COLO668 (cell line): Measurements from ENCODE around the gene PKP1.

ENCODE experiments used
- DNase-seq: peaks from one replicate; lab custom pipeline; 2025; ENCODE audit not compliant: unreplicated experiment; lab: John Stamatoyannopoulos, UW

PKP1 gene

GRCh38 chr1:201327687-201328240 is 44.5 kb downstream of the PKP1 start:
- DNase-seq: no peak

- no peak for DNase-seq
Measured at GRCh38 chr1:201328576-201328975, 45.3 kb downstream of the PKP1 start.

DNA sequence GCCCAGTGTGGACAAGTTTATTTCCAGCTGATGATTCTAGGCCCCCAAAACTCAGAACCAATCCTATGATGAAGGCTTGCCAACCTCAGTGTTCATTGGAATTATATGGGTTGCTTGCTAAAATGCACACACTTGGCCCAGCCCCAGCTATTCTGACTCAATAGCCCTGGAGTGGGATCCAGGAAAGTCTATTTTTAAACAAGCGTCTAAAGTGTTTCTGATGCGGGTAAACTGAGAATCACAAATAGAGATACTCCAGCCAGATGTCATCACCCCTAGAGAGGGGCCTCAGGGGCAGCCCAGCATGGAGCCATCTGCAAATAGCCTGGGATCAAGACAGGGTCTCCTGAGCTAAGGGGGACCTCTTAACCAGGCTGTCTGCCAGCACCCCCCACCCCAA is 46.0 kb downstream of the PKP1 start:
- DNase-seq: no peak

DNA sequence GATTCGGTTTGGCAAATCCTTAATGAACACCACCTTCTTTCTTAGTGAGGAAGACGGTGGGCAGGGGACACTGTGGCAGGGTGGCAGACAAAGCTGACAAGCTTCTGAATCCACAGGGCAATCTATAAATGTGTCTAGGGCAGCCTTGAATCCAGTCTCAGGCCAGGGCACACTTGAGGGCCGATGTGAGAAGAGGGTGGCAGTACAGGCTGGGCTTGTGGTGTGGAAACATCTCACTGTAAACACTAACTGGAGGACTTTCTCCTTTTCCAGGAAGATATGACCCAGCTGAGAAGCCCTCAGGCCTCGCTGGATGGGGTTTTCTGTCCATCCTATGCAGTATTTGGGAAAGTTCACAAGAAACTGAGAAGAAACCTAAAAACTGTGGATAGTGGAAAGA is 46.5 kb downstream of the PKP1 start:
- DNase-seq: no peak

DNA sequence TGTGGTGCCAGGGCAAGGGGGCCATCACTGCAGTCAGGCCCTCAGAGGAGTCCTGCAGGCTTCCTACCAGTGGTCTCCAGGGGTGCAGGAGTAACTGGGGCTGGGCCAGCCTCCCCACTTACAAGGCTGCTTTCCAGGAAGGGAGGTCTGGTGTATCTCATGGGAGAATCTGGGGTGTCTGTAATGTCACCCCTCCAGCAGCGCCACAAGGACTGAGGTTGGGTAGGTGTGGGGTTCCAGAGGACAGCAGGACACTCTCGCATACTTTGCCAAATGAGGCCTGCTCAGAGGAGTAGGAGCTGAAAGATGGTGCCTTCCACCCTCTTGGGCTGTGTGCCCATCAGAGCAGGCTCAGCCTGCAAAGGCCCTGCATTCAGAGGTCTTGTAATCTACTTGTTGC is 47.2 kb downstream of the PKP1 start:
- no peak for DNase-seq

- DNase-seq: no peak
Measured at GRCh38 chr1:201331166-201331565, 47.9 kb downstream of the PKP1 start.

DNA sequence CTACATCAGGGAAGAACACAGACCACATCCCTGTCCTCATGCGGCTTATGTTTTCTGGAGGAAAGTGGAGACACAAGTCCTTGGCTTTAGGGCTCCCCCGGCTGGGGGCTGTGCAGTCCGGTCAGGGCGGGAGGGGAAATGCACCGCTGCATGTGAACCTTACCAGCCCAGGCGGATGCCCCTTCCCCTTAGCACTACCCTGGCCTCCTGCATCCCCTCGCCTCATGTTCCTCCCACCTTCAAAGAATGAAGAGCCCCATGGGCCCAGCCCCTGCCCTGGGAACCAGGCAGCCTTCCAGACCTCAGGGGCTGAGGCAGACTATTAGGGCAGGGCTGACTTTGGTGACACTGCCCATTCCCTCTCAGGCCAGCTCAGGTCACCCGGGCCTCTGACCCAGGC is 48.7 kb downstream of the PKP1 start:
- DNase-seq: no peak

- DNase-seq: no peak
Measured at GRCh38 chr1:201332616-201333335, 49.5 kb downstream of the PKP1 start.

GRCh38 chr1:201334325-201335173 is 51.2 kb downstream of the PKP1 start:
- DNase-seq: no peak

DNA sequence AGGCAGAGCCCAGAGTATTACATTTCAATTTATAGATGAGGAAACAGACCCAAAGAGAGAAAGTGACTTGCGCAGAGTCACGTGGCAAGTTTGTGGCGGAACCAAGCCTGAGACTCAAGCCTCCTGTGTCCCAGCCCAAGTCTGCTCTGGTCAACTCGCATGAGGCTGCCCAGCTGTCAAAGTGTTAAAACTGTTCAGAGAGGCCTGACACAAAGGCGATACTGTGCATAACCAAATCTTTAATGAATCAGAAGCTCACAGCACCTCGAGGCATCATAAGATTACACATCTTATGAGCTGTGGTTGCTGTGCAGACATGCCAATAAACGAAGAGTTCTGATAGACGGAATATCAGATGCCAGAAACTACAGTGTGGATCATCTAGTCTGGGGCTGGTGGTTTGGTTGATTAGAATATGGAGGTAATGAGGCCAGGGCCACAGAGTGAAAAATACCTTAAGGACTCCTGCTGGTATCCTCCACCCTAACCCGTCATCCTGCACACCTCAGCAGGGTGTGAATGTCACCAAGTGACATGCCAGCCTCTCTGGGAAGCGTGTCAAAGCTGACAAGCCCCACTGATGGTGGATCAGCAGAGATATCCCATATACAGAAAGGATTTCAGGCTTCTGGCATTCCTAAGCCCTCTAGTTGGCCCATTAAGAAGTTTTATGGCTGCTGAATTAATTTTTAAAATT is 52.0 kb downstream of the PKP1 start:
- DNase-seq: no peak

DNA sequence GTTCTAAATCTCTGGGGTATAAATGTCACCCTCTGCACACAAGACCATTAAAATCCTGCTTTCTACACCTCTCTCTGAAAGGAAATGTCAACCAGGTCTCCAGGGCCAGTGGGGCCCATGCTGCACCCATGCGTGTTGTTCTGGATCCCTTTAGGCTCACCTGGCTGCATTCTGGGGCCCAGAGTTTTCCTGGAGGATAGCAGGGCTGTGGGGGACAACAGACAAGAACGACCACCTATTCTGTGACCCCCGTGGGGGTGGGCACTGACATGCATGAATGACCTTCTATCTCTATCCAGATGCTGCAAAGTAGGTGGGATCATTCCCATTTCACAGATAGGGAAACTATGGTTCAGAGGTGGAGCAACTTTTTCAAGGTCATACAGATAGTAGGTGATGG is 52.6 kb downstream of the PKP1 start:
- no peak for DNase-seq

GRCh38 chr1:201336711-201337450 is 53.6 kb downstream of the PKP1 start:
- DNase-seq: no peak

DNA sequence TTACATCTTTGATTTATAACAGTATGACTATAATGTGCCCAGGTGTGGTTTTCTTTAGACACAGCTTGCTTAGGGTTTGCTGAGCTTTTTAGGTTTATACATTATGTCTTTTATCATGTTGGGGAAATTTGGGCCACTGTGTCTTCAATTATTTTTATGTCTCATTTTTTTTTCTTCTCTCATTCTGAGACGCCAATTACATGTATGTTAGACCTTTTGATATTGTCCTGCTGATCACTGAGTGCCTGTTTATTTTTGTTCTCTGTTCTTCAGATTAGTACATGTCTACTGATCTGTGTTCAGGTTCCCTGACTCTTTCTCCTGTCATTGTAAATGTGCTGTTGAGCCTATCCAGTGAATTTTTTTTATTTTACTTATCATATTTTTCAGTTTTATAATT is 58.1 kb downstream of the PKP1 start:
- no peak for DNase-seq

- no peak for DNase-seq
Measured at GRCh38 chr1:201344206-201345080, 61.1 kb downstream of the PKP1 start.

- DNase-seq: no peak
Measured at GRCh38 chr1:201345081-201345355, 61.7 kb downstream of the PKP1 start.

GRCh38 chr1:201346337-201346939 is 63.1 kb downstream of the PKP1 start:
- peak; percentile 37 for DNase-seq

GRCh38 chr1:201346987-201347386 is 63.7 kb downstream of the PKP1 start:
- no peak for DNase-seq

DNA sequence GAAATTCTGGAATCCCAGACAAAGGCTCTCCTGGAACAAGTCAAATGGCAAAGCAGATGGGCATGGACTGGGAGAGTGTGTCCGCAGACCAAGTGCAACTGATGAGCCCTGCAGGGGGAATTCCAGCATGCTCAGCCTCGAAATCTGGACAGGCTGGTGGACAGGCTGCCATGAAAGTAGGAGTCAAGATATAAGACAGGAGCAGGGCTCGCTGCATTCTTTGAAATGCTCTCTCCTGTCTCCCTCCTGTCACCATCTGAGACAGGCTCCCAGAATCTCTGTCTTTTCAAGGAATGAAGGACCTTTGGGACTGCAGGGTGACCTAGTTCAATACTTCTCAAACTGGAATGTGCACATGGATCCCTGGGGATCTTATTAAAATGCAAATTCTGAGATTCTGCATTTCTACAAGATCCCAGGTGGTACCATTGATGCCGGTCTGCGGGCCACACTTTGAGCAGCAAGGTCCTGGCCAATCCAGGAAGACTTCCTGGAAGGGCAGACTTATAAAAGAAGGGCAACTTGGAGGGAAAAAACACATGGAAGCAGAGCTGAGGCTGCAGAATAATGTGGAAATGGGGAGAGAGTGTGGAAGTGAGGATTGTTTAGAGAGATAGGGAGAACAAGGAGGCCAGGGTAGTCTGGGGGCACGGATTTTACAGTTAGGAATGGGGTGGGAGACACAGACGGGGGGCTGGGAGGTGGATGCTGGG is 64.3 kb downstream of the PKP1 start:
- DNase-seq: no peak

DNA sequence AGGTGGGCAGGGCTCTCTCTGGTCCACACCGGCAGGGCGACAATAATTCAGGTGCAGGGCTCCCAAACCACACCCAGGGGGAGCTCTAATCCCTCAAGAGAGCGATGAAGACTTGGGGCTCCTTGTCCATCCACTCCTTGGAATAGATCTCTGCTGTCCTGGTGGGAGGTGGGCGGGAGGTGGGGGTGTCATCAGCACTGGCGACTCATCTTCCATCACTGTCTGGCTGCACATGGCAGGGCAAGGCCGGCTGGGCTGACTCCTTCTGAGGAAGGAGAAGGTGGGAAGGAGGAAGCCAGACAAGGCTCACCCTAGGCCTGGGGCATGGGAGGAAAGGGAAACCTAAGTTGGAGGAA is 64.9 kb downstream of the PKP1 start:
- peak; percentile 37 for DNase-seq
